GM12892 (cell line): ENCODE data around the gene RANBP10.

ENCODE experiments used
- POLR2A ChIP-seq: IDR thresholded peaks from 2 replicates; pipeline ENCODE4 v1.6.1; 2011; ENCODE audit warnings: low read depth, low read length, control low read depth
- TAF1 ChIP-seq: IDR thresholded peaks from 2 replicates; pipeline ENCODE4 v1.6.1; 2011; ENCODE audit warnings: low read depth, mild to moderate bottlenecking, control low read depth, low read length, borderline replicate concordance

GRCh38 chr16:67783353-67783725 is 23.0 kb downstream of the RANBP10 start:
- no peak for TF ChIP-seq TAF1
- TF ChIP-seq POLR2A = no peak
